A673 (cell line): Measurements from ENCODE around the gene MCM3.

ENCODE experiments used
- CTCF ChIP-seq: fragments of 300-800, 200-600 bp; sonication (generic); conservative IDR thresholded peaks from 2 replicates; pipeline ENCODE4 v1.5.1; 2017; ENCODE audit warnings: low read depth, mild to moderate bottlenecking, antibody characterized with exemption, low read length, moderate library complexity, mixed read lengths
- EZH2 ChIP-seq: fragments of 200-600 bp; sonication (generic); IDR thresholded peaks from 2 replicates; pipeline ENCODE4 v1.6.1; 2017; ENCODE audit warnings: borderline replicate concordance, low read depth, mild to moderate bottlenecking, mixed read lengths, antibody characterized with exemption, low read length; ENCODE audit not compliant: poor library complexity, severe bottlenecking

- no peak for TF ChIP-seq CTCF
- no peak for TF ChIP-seq EZH2
Measured at GRCh38 chr6:52328303-52328662, 43.7 kb upstream of the MCM3 start.
